ENCODE measurements around the gene PRXL2A. TPM values are rescaled to one million over a fixed set of nuclear protein-coding genes. Genes with fewer than 3 reads are reported as not detected.
A peak's percentile ranks its signal among the peaks of the same experiment; 100 is the strongest.

PRXL2A gene
- polyA plus RNA-seq, 3 donors = 0.61 to 4.1 (median 3.4) TPM

DNA sequence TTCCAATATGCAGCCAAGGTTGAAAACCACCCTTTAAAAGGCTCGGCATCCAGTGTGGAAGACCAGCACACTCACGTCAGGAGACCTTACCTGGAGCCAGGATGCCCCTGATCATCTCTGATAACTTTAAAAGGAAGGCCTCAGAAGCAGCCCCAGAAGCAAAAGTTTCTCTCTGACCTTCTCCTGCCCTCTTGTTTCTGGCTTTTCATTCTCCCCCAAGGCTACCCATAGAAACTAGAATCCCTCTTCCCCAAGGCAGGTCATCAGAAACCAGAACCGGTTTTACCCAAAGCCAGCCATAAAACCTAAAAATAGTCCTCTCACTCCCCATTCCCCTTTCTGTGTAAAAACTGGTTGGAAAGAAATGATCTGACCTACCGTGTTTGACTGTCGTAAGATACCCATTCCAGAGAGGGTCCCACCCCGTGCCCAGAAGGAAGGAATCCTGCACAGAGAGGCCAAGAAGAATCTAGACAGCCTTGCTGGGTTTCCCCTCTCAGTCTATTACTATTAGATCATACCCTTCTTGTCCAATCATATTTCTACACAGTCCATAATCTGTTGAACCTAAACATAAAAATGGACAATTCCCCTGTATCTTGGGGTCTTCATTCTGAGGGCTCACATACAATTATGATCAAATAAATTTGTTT lies 28.2 kb downstream of the PRXL2A start:
- H3K36me3 Mint-ChIP-seq = no peaks in the 10 kb centered on the region
- Histone ChIP-seq H3K27me3 (ENCODE audit: control insufficient read depth in 2 of 2, insufficient read depth in 2 of 2, low read length in 2 of 2) (peaks cover 0 to 3% of the 10 kb centered on the region in 2 donors), H3K9ac (ENCODE audit: insufficient read depth, low read length, poor library complexity, severe bottlenecking) (no peak overlapping the region), H3K79me2 (ENCODE audit: insufficient read depth, low read length) (no peaks in the 10 kb centered on the region), H3K4me2 (replicated peaks; ENCODE audit: extremely low read depth, low read length, poor library complexity, severe bottlenecking) (no peak overlapping the region), H2AFZ (ENCODE audit: insufficient read depth, low read depth, low read length, poor library complexity, severe bottlenecking) (no peak overlapping the region), H4K20me1 (ENCODE audit: insufficient read depth, low read length) (no peaks in the 10 kb centered on the region), H3K27ac (ENCODE audit: low read depth in 1 of 2, low read length in 2 of 2) (no peak overlapping the region), H3K36me3 (replicated peaks in 1 of 2; ENCODE audit: control insufficient read depth in 1 of 2, insufficient read depth in 2 of 2, low read length in 2 of 2) (no peaks in the 10 kb centered on the region), H3K4me3 (replicated peaks in 1 of 3; ENCODE audit: low read depth in 2 of 3, low read length in 3 of 3) (no peak overlapping the region), H3K9me3 (replicated peaks in 1 of 2; ENCODE audit: control insufficient read depth in 1 of 2, insufficient read depth in 1 of 2, low read length in 2 of 2) (no peaks in the 10 kb centered on the region), H3K4me1 (ENCODE audit: control insufficient read depth in 1 of 2, insufficient read depth in 2 of 2, low read length in 2 of 2) (no peaks in the 10 kb centered on the region)
- intact Hi-C loops (cut with micrococcal nuclease) = no loop called here
- DNase-seq = no peak
- H3K4me1 Mint-ChIP-seq = no peaks in the 10 kb centered on the region
- WGBS (ENCODE audit: insufficient coverage) = 100% methylated on average over 2 of the region's 6 CpGs
- no peaks in the 10 kb centered on the region for H3K9me3 Mint-ChIP-seq
- peak overlapping the region in 1 of 7 donors; percentile 55 for H3K27ac Mint-ChIP-seq
- H3K4me3 Mint-ChIP-seq = no peak overlapping the region
- H3K27me3 Mint-ChIP-seq (ENCODE audit: low read depth in 3 of 3) = peaks cover 0 to 3% (median 0%) of the 10 kb centered on the region in 3 donors
- TF ChIP-seq, protein P1, sequence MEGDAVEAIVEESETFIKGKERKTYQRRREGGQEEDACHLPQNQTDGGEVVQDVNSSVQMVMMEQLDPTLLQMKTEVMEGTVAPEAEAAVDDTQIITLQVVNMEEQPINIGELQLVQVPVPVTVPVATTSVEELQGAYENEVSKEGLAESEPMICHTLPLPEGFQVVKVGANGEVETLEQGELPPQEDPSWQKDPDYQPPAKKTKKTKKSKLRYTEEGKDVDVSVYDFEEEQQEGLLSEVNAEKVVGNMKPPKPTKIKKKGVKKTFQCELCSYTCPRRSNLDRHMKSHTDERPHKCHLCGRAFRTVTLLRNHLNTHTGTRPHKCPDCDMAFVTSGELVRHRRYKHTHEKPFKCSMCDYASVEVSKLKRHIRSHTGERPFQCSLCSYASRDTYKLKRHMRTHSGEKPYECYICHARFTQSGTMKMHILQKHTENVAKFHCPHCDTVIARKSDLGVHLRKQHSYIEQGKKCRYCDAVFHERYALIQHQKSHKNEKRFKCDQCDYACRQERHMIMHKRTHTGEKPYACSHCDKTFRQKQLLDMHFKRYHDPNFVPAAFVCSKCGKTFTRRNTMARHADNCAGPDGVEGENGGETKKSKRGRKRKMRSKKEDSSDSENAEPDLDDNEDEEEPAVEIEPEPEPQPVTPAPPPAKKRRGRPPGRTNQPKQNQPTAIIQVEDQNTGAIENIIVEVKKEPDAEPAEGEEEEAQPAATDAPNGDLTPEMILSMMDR (IDR thresholded peaks at IDR 0.05) = no peak

DNA sequence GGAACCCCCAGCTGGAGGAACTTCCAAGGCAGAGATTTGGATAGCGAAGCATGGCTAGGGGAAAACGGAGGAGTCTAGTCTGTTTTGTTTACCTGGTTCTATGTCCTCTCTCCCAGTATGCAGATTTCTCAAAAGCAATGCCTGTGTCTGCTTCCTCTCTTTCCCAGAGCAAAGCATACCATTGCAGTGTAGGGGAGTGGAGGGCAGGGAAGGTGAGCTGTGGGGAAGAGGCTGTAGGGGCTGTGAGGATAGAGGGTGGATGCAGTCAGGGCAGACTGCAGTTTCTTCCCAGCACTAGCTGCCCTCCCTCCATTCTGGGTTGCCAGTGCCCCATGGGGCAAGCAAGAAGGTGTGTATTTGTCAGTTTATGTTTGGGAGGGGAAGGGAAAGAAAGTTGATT lies 28.9 kb downstream of the PRXL2A start:
- no peaks in the 10 kb centered on the region for H3K4me1 Mint-ChIP-seq
- Histone ChIP-seq H4K20me1 (ENCODE audit: insufficient read depth, low read length) (no peaks in the 10 kb centered on the region), H3K27me3 (ENCODE audit: control insufficient read depth in 2 of 2, insufficient read depth in 2 of 2, low read length in 2 of 2) (peaks cover 0 to 3% of the 10 kb centered on the region in 2 donors), H3K79me2 (ENCODE audit: insufficient read depth, low read length) (no peaks in the 10 kb centered on the region), H2AFZ (ENCODE audit: insufficient read depth, low read depth, low read length, poor library complexity, severe bottlenecking) (no peak overlapping the region), H3K9ac (ENCODE audit: insufficient read depth, low read length, poor library complexity, severe bottlenecking) (no peak overlapping the region), H3K4me1 (ENCODE audit: control insufficient read depth in 1 of 2, insufficient read depth in 2 of 2, low read length in 2 of 2) (no peaks in the 10 kb centered on the region), H3K4me2 (replicated peaks; ENCODE audit: extremely low read depth, low read length, poor library complexity, severe bottlenecking) (no peak overlapping the region), H3K9me3 (replicated peaks in 1 of 2; ENCODE audit: control insufficient read depth in 1 of 2, insufficient read depth in 1 of 2, low read length in 2 of 2) (no peaks in the 10 kb centered on the region), H3K27ac (ENCODE audit: low read depth in 1 of 2, low read length in 2 of 2) (no peak overlapping the region), H3K4me3 (replicated peaks in 1 of 3; ENCODE audit: low read depth in 2 of 3, low read length in 3 of 3) (no peak overlapping the region), H3K36me3 (replicated peaks in 1 of 2; ENCODE audit: control insufficient read depth in 1 of 2, insufficient read depth in 2 of 2, low read length in 2 of 2) (no peaks in the 10 kb centered on the region)
- H3K9me3 Mint-ChIP-seq = no peaks in the 10 kb centered on the region
- H3K4me3 Mint-ChIP-seq = no peak overlapping the region
- peaks cover 0 to 3% (median 0%) of the 10 kb centered on the region in 3 donors for H3K27me3 Mint-ChIP-seq (ENCODE audit: low read depth in 3 of 3)
- intact Hi-C loops (cut with micrococcal nuclease) = no loop called here
- WGBS (ENCODE audit: insufficient coverage) = 100% methylated on average over 1 of the region's 2 CpGs
- TF ChIP-seq, protein P1 (IDR thresholded peaks at IDR 0.05) = no peak
- H3K27ac Mint-ChIP-seq = no peak overlapping the region
- H3K36me3 Mint-ChIP-seq = no peaks in the 10 kb centered on the region
- DNase-seq = no peak
